ENCODE data around the gene NAT16. TPM values are rescaled to one million over a fixed set of nuclear protein-coding genes. Genes with fewer than 3 reads are reported as not detected.
A peak's percentile ranks its signal among the peaks of the same experiment; 100 is the strongest.

NAT16 gene
- total and polyA plus RNA-seq, 2 of the 13 experiments (the other 11 are each of a cell fraction or from before 2014, with no cell fraction given) = 0.04 TPM; not detected in 1

DNA sequence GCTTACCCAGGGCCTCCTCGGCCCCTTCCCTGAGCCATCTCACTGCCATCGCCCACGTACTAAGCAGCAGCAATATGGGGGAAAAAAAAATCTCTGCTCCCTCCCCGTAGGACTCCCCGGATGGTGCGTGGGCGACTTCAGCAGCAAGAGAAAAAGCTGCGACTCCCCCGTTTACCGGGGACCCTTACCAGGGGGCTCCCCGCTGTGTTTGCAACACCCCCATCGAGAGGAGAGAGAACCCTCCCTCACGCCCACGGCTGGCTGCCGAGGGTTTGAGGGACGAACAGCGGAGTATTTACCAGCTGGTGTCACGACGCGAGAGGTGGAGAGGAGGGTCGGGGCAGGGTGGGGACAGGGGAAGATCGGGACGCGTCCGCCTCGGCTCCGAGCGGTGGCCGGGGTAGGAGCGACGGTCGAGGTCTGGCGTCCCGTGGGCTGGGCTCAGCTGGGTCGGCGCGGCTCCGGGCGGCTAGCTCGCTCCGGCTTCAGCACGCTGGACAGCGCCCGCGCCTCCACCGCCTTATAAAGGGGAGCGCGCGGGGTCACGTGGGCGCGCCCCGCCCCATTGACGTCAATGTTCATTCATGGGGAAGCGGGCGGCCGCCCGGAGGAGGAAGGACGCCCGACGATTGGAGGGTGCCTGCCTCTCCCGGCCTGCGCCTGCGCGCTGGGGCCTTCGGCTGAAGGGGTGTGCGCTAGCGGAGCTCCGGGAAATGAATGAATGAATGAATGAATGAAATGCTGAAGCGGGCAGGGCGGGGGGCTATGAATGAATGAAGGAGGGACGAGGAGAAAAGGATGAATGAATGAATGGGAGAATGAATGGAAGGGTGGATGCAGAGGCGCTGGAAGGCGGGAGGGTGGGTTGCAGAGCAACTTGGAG, 14.8 kb downstream of the NAT16 start, which contains the start of gene VGF (continued):
- TF ChIP-seq, protein P1, sequence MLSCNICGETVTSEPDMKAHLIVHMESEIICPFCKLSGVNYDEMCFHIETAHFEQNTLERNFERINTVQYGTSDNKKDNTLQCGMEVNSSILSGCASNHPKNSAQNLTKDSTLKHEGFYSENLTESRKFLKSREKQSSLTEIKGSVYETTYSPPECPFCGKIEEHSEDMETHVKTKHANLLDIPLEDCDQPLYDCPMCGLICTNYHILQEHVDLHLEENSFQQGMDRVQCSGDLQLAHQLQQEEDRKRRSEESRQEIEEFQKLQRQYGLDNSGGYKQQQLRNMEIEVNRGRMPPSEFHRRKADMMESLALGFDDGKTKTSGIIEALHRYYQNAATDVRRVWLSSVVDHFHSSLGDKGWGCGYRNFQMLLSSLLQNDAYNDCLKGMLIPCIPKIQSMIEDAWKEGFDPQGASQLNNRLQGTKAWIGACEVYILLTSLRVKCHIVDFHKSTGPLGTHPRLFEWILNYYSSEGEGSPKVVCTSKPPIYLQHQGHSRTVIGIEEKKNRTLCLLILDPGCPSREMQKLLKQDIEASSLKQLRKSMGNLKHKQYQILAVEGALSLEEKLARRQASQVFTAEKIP (CRISPR knock-in tag; IDR thresholded peaks at IDR 0.05; ENCODE audit: borderline replicate concordance) = no peak
- no peak for TF ChIP-seq ZNF207 (IDR thresholded peaks at IDR 0.05; ENCODE audit: borderline replicate concordance)
- TF ChIP-seq CAMTA2 (CRISPR knock-in tag; IDR thresholded peaks at IDR 0.05; ENCODE audit: borderline replicate concordance) = peak; percentile 99
- TF ChIP-seq KLF9 (CRISPR knock-in tag; IDR thresholded peaks at IDR 0.05; ENCODE audit: low read depth) = peak; percentile 89; the same call in 1 of the 2 replicates
- peak; percentile 91 for TF ChIP-seq PITX1 (CRISPR knock-in tag; IDR thresholded peaks at IDR 0.05)
- peak; percentile 90 for TF ChIP-seq ZNF891 (CRISPR knock-in tag; IDR thresholded peaks at IDR 0.05)
- TF ChIP-seq ETV5 (CRISPR knock-in tag; IDR thresholded peaks at IDR 0.05; ENCODE audit: borderline replicate concordance) = peak; percentile 81
- TF ChIP-seq, protein P2, sequence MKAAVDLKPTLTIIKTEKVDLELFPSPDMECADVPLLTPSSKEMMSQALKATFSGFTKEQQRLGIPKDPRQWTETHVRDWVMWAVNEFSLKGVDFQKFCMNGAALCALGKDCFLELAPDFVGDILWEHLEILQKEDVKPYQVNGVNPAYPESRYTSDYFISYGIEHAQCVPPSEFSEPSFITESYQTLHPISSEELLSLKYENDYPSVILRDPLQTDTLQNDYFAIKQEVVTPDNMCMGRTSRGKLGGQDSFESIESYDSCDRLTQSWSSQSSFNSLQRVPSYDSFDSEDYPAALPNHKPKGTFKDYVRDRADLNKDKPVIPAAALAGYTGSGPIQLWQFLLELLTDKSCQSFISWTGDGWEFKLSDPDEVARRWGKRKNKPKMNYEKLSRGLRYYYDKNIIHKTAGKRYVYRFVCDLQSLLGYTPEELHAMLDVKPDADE (CRISPR knock-in tag; IDR thresholded peaks at IDR 0.05) = peak; percentile 96
- TF ChIP-seq FLYWCH1 (CRISPR knock-in tag; IDR thresholded peaks at IDR 0.05) = peak; percentile 95; the same call in 1 of the 2 replicates
- TF ChIP-seq, protein P3, sequence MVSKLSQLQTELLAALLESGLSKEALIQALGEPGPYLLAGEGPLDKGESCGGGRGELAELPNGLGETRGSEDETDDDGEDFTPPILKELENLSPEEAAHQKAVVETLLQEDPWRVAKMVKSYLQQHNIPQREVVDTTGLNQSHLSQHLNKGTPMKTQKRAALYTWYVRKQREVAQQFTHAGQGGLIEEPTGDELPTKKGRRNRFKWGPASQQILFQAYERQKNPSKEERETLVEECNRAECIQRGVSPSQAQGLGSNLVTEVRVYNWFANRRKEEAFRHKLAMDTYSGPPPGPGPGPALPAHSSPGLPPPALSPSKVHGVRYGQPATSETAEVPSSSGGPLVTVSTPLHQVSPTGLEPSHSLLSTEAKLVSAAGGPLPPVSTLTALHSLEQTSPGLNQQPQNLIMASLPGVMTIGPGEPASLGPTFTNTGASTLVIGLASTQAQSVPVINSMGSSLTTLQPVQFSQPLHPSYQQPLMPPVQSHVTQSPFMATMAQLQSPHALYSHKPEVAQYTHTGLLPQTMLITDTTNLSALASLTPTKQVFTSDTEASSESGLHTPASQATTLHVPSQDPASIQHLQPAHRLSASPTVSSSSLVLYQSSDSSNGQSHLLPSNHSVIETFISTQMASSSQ (IDR thresholded peaks at IDR 0.05; ENCODE audit: low read depth) = no peak
- TF ChIP-seq, protein P3 (CRISPR knock-in tag; IDR thresholded peaks at IDR 0.05; ENCODE audit: borderline replicate concordance) = peak; percentile 77
- TF ChIP-seq NFIB (CRISPR knock-in tag; IDR thresholded peaks at IDR 0.05; ENCODE audit: borderline replicate concordance) = no peak
- peak; percentile 98 for TF ChIP-seq ARNT2 (CRISPR knock-in tag; IDR thresholded peaks at IDR 0.05; ENCODE audit: low read depth)
- 0 out of 2 replicates have a peak, but pooled peaks have one; percentile 70 for TF ChIP-seq NPAS2 (CRISPR knock-in tag; IDR thresholded peaks at IDR 0.05; ENCODE audit: borderline replicate concordance)
- TF ChIP-seq SCMH1 (CRISPR knock-in tag; IDR thresholded peaks at IDR 0.05; ENCODE audit: borderline replicate concordance) = no peak
- TF ChIP-seq, protein P4, sequence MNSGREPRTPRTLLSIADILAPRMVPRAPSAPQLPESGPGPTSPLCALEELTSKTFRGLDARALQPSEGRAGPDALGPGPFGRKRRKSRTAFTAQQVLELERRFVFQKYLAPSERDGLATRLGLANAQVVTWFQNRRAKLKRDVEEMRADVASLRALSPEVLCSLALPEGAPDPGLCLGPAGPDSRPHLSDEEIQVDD (CRISPR knock-in tag; IDR thresholded peaks at IDR 0.05; ENCODE audit: borderline replicate concordance) = peak; percentile 98
- peak; percentile 99 for TF ChIP-seq HOXD1 (CRISPR knock-in tag; IDR thresholded peaks at IDR 0.05)
- TF ChIP-seq HNRNPH1 (optimal IDR thresholded peaks at IDR 0.05; ENCODE audit: low read depth, low read length) = no peak
- TF ChIP-seq ZSCAN29 (CRISPR knock-in tag; conservative IDR thresholded peaks at IDR 0.05) = no peak
- TF ChIP-seq SP1 (IDR thresholded peaks at IDR 0.05) = no peak
- peak; percentile 92 for TF ChIP-seq SP1 (CRISPR knock-in tag; IDR thresholded peaks at IDR 0.05)
- TF ChIP-seq FOXP1 (IDR thresholded peaks at IDR 0.05) = no peak
- TF ChIP-seq FOXP1 (CRISPR knock-in tag; IDR thresholded peaks at IDR 0.05) = no peak
